HepG2 (cell line): Measurements from ENCODE around the gene CHAF1A. TPM values are rescaled to one million over a fixed set of nuclear protein-coding genes. Genes with fewer than 3 reads are reported as not detected.

Source experiments
- ATAC-seq: fragments of 200-7000 bp; cut with Tn5 transposase; 3 replicates; pipeline ENCODE4 v1.9.1; 2020; ENCODE audit warnings: mild to moderate bottlenecking, moderate library complexity
- BruUV-seq: library from RNA; stranded (reverse); fragments of 400-500 nt; replicated peaks from 2 replicates; lab custom pipeline; 2021; lab: Mats Ljungman, UMichigan
- CTCF ChIA-PET: fragments of 300-600 bp; formaldehyde crosslinking; extraction: SDS; loops from one replicate; lab custom pipeline; 2021; ENCODE audit warnings: low total read pairs, inconsistent platforms, low intra/inter-chr PET ratio; lab: Yijun Ruan, JAX
- POLR2A ChIA-PET: fragments of 350-600 bp; sonication (Branson Sonifier 250); formaldehyde crosslinking; loops from one replicate; lab custom pipeline; 2020; ENCODE audit warnings: antibody characterized with exemption, inconsistent platforms; lab: Yijun Ruan, JAX
- DNase-seq: peaks from one replicate; pipeline ENCODE4 v3.0.0-alpha.2; 2015; ENCODE audit warnings: low spot score
- FAIRE-seq: peaks from 3 replicates; lab custom pipeline; 2011; peaks lifted over from hg19 to GRCh38; lab: Jason Lieb, UNC
- H2AFZ ChIP-seq: one replicate; pipeline ENCODE4 v1.6.1; 2011; ENCODE audit warnings: low read length, inconsistent platforms
- H3K27ac ChIP-seq: fragments of 300-600 bp; 3 replicates; pipeline ENCODE4 v1.8.0; 2011; ENCODE audit warnings: mixed run types, mild to moderate bottlenecking, mixed read lengths, low read length, inconsistent platforms; ENCODE audit not compliant: insufficient read depth; ENCODE audit errors: extremely low read length
- H3K27me3 ChIP-seq, 2 experiments: fragments of 200-600 bp in 1 of 2; 2 replicates in 1 of 2; 3 replicates in 1 of 2; pipeline versions ENCODE4 v1.6.0 to v1.8.0; 2011; ENCODE audit warnings: low read length in 2 of 2, mild to moderate bottlenecking in 2 of 2, moderate library complexity in 2 of 2, inconsistent platforms in 1 of 2; ENCODE audit not compliant: insufficient read depth in 2 of 2, control insufficient read depth in 1 of 2
- H3K36me3 ChIP-seq, 2 experiments: fragments of 200-600 bp in 1 of 2; replicated peaks in 1 of 2; 2 replicates in 1 of 2; 3 replicates in 1 of 2; pipeline versions ENCODE4 v1.5.1 to v1.8.0; 2011; ENCODE audit warnings: low read length in 2 of 2, inconsistent platforms in 1 of 2; ENCODE audit not compliant: insufficient read depth in 2 of 2, control insufficient read depth in 1 of 2
- H3K4me1 ChIP-seq: 2 replicates; pipeline ENCODE4 v1.5.1; 2012; ENCODE audit warnings: low read length, inconsistent platforms; ENCODE audit not compliant: insufficient read depth
- H3K4me2 ChIP-seq: 2 replicates; pipeline ENCODE4 v1.6.0; 2011; ENCODE audit warnings: low read depth, low read length, inconsistent platforms
- H3K4me3 ChIP-seq, 3 experiments: fragments of 200-600 bp in 1 of 3; sonication (generic), shearing (Covaris generic) in 1 of 3; replicated peaks in 1 of 3; 2 replicates each; pipeline ENCODE4 v1.5.1; 2011 to 2016; ENCODE audit warnings: low read length in 3 of 3, inconsistent platforms in 2 of 3, low read depth in 2 of 3, mild to moderate bottlenecking in 2 of 3, control low read depth in 1 of 3, mixed read lengths in 1 of 3; ENCODE audit not compliant: insufficient read depth in 1 of 3
- H3K79me2 ChIP-seq: one replicate; pipeline ENCODE4 v1.6.1; 2011; ENCODE audit warnings: low read length, inconsistent platforms; ENCODE audit not compliant: insufficient read depth
- H3K9ac ChIP-seq: 2 replicates; pipeline ENCODE4 v1.6.0; 2011; ENCODE audit warnings: mild to moderate bottlenecking, low read depth, low read length, inconsistent platforms; ENCODE audit not compliant: insufficient read depth
- H3K9me3 ChIP-seq: 2 replicates; pipeline ENCODE4 v1.5.1; 2012; ENCODE audit warnings: mild to moderate bottlenecking, low read length
- H4K20me1 ChIP-seq: 2 replicates; pipeline ENCODE4 v1.6.0; 2011; ENCODE audit warnings: inconsistent platforms, mild to moderate bottlenecking, low read length, moderate library complexity; ENCODE audit not compliant: insufficient read depth
- AGO2 ChIP-seq: fragments of 200-400 bp; formaldehyde crosslinking; optimal IDR thresholded peaks from 2 replicates; pipeline ENCODE3; 2017; ENCODE audit warnings: mild to moderate bottlenecking, low read depth, low read length, moderate library complexity
- DDIT3 ChIP-seq: sonication (generic); formaldehyde crosslinking; IDR thresholded peaks from 2 replicates; pipeline ENCODE4 v1.4.0; 2020; ENCODE audit warnings: mild to moderate bottlenecking, missing genetic modification reagents
- ETS1 ChIP-seq: sonication (generic); formaldehyde crosslinking; IDR thresholded peaks from 2 replicates; pipeline ENCODE4 v1.4.0; 2020; ENCODE audit warnings: missing genetic modification reagents
- MAZ ChIP-seq, 2 experiments: sonication (generic) in 1 of 2; formaldehyde crosslinking in 1 of 2; IDR thresholded peaks; 2 replicates each; pipeline versions ENCODE4 v1.5.0 to v1.6.1; 2012 to 2020; ENCODE audit warnings: low read depth in 2 of 2, mild to moderate bottlenecking in 2 of 2, borderline replicate concordance in 1 of 2, improper control_type of control experiment in 1 of 2, low read length in 1 of 2, missing genetic modification reagents in 1 of 2, moderate library complexity in 1 of 2
- PHF21A ChIP-seq: sonication (generic); formaldehyde crosslinking; IDR thresholded peaks from 2 replicates; pipeline ENCODE4 v1.5.0; 2020; ENCODE audit warnings: mild to moderate bottlenecking, missing genetic modification reagents
- TEAD3 ChIP-seq: optimal IDR thresholded peaks from 2 replicates; pipeline ENCODE3; 2016; ENCODE audit warnings: borderline replicate concordance
- ZFY ChIP-seq: sonication (generic); formaldehyde crosslinking; IDR thresholded peaks from 2 replicates; pipeline ENCODE4 v1.4.0; 2020; ENCODE audit warnings: missing genetic modification reagents
- ZNF768 ChIP-seq: sonication (generic); formaldehyde crosslinking; IDR thresholded peaks from 2 replicates; pipeline ENCODE4 v1.4.0; 2020; ENCODE audit warnings: missing genetic modification reagents
- ZSCAN20 ChIP-seq: sonication (generic); formaldehyde crosslinking; IDR thresholded peaks from 2 replicates; pipeline ENCODE4 v1.4.0; 2020; ENCODE audit warnings: missing genetic modification reagents, mild to moderate bottlenecking, borderline replicate concordance
- WGBS: methylation state at CpG from one replicate; pipeline ENCODE4 v1.1.6; 2017; ENCODE audit warnings: low lambda C conversion rate; 5-methylcytosine and 5-hydroxymethylcytosine counted together
- in situ Hi-C: cut with HindIII; loops from 2 replicates; pipeline ENCODE4 v1.10.0; 2017; ENCODE audit warnings: low pct_unique_long_range_greater_than_20kb; ENCODE audit not compliant: extremely low pct_ligation_motif_present
- intact Hi-C: fragments of 100-400 bp; cut with micrococcal nuclease; formaldehyde crosslinking; loops from one replicate; pipeline ENCODE4 v1.10.0; 2022; ENCODE audit not compliant: unreplicated experiment
- polyA plus RNA-seq, 8 experiments: library from polyadenylated mRNA; depleted of rRNA in 3 of 8; stranded (reverse) in 7 of 8; unstranded in 1 of 8; fragments of >200 nt; fragmentation: Illumina TruSeq in 4 of 8; extraction: Trizol in 4 of 8; gene quantifications; 2 replicates each; pipeline versions ENCODE4 v1.2.1 to v1.2.3, GENCODE V29; 2011 to 2016; ENCODE audit warnings: low read depth in 4 of 8, missing spikeins in 1 of 8, mixed read lengths in 1 of 8; ENCODE audit not compliant: insufficient read depth in 1 of 8
- total RNA-seq, 5 experiments: library from RNA; depleted of rRNA; stranded (reverse); fragments of >200 nt; fragmentation: Illumina TruSeq; extraction: Trizol; gene quantifications; 2 replicates each; pipeline ENCODE4 v1.2.3, GENCODE V29; 2016; ENCODE audit warnings: low read depth in 1 of 5
- TF ChIP-seq, protein P1 (sequence below): IDR thresholded peaks from 2 replicates; pipeline ENCODE4 v1.6.1; 2016; ENCODE audit warnings: missing compliant biosample characterization, missing genetic modification reagents, borderline replicate concordance
- TF ChIP-seq, protein P2 (sequence below): sonication (generic); formaldehyde crosslinking; conservative IDR thresholded peaks from 2 replicates; pipeline ENCODE4 v1.4.0; 2020; ENCODE audit warnings: mild to moderate bottlenecking, missing genetic modification reagents, moderate library complexity

The CHAF1A gene
- total and polyA plus RNA-seq, 2 of the 13 experiments (the other 11 are each of a cell fraction or from before 2014, with no cell fraction given) = 11.0 to 34.8 TPM

DNA sequence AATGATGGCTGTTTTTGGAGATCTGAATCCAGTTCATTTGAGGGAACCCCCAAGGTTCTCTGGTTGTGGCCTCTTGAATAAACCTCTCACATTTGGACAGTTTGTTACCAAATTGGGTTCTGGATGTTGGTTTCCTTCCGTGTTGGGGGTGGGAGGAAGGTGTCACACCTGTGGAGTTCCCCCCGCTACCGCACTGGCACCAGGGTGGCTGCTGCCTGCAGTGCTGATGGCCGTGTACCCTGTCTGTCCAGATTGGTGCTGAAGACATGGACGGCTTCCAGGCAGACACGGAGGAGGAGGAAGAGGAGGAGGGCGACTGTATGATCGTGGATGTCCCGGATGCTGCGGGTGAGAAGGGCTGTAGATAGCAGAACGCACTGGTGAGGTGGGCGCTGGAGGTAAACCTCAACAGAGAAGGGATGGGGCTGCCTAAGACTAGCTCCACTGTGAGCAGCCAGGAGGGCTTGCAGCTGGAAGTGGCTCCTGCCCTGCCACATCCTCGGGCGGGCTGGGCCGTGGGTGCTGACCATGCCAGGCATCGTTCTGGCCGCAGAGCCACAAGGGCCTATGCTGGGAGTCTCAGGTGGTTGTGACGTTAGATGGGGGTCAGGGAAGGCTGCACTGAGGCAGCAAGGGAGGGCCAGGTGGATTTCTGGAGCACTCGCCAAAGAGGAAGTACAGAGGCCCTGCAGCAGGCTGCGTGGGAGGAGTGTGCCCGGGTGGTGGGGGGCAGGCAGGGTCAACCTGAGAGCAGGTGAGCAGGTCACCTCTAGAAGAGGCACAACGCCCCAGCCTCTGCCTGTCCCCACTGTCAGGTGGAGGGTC, 39.8 kb downstream of the CHAF1A start:
- FAIRE-seq (no peak), ATAC-seq (no peak), DNase-seq (no peak)
- ChIA-PET CTCF (no interaction called here), POLR2A (no interaction called here)
- peaks cover 9 to 38% of the 10 kb centered on the region in 2 experiments; a peak in 4 of 5 replicates for H3K36me3 ChIP-seq
- H3K9ac ChIP-seq = no peak overlapping the region
- intact Hi-C loops (no loop called here), in situ Hi-C loops (no loop called here)
- H3K4me1 ChIP-seq = no peaks in the 10 kb centered on the region
- no peak overlapping the region for H3K4me2 ChIP-seq
- WGBS = 93% methylated on average over 21 of the region's 22 CpGs
- peak; percentile 68 for TF ChIP-seq AGO2
- no peak for TF ChIP-seq ZFY (CRISPR knock-in tag)
- peak; percentile 24; the same call in 1 of the 2 replicates for TF ChIP-seq ZNF768
- H3K9me3 ChIP-seq = no peaks in the 10 kb centered on the region
- H3K27me3 ChIP-seq = no peaks in the 10 kb centered on the region
- no TSS peak for BruUV-seq
- H4K20me1 ChIP-seq = no peaks in the 10 kb centered on the region
- no peak overlapping the region for H3K4me3 ChIP-seq
- H2AFZ ChIP-seq = no peak overlapping the region
- H3K79me2 ChIP-seq = no peaks in the 10 kb centered on the region
- no peak overlapping the region for H3K27ac ChIP-seq

- BruUV-seq = no TSS peak
- Histone ChIP-seq H3K36me3 (peaks cover 15 to 41% of the 10 kb centered on the region in 2 experiments; a peak in 4 of 5 replicates), H4K20me1 (no peaks in the 10 kb centered on the region), H3K4me1 (no peaks in the 10 kb centered on the region), H3K9me3 (no peaks in the 10 kb centered on the region), H2AFZ (no peak overlapping the region), H3K9ac (no peak overlapping the region), H3K79me2 (no peaks in the 10 kb centered on the region), H3K27ac (no peak overlapping the region), H3K4me2 (no peak overlapping the region), H3K27me3 (no peaks in the 10 kb centered on the region), H3K4me3 (no peak overlapping the region)
- ATAC-seq (no peak), DNase-seq (no peak), FAIRE-seq (no peak)
- intact Hi-C loops = no loop called here
- ChIA-PET POLR2A (no interaction called here), CTCF (no interaction called here)
- in situ Hi-C loops = no loop called here
- 96% methylated on average over 5 of the region's 10 CpGs for WGBS
- TF ChIP-seq PHF21A (CRISPR knock-in tag) (no peak), ETS1 (no peak), ZSCAN20 (CRISPR knock-in tag) (no peak), DDIT3 (CRISPR knock-in tag) (no peak), TEAD3 (CRISPR knock-in tag) (no peak), MAZ (IDR thresholded peaks at IDR 0.05; ENCODE audit: borderline replicate concordance, low read depth, low read length) (no peak), MAZ (CRISPR knock-in tag; IDR thresholded peaks at IDR 0.05; ENCODE audit: low read depth) (no peak)
- TF ChIP-seq, protein P1, sequence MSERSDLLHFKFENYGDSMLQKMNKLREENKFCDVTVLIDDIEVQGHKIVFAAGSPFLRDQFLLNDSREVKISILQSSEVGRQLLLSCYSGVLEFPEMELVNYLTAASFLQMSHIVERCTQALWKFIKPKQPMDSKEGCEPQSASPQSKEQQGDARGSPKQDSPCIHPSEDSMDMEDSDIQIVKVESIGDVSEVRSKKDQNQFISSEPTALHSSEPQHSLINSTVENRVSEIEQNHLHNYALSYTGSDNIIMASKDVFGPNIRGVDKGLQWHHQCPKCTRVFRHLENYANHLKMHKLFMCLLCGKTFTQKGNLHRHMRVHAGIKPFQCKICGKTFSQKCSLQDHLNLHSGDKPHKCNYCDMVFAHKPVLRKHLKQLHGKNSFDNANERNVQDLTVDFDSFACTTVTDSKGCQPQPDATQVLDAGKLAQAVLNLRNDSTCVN (CRISPR knock-in tag) = no peak
- TF ChIP-seq, protein P2, sequence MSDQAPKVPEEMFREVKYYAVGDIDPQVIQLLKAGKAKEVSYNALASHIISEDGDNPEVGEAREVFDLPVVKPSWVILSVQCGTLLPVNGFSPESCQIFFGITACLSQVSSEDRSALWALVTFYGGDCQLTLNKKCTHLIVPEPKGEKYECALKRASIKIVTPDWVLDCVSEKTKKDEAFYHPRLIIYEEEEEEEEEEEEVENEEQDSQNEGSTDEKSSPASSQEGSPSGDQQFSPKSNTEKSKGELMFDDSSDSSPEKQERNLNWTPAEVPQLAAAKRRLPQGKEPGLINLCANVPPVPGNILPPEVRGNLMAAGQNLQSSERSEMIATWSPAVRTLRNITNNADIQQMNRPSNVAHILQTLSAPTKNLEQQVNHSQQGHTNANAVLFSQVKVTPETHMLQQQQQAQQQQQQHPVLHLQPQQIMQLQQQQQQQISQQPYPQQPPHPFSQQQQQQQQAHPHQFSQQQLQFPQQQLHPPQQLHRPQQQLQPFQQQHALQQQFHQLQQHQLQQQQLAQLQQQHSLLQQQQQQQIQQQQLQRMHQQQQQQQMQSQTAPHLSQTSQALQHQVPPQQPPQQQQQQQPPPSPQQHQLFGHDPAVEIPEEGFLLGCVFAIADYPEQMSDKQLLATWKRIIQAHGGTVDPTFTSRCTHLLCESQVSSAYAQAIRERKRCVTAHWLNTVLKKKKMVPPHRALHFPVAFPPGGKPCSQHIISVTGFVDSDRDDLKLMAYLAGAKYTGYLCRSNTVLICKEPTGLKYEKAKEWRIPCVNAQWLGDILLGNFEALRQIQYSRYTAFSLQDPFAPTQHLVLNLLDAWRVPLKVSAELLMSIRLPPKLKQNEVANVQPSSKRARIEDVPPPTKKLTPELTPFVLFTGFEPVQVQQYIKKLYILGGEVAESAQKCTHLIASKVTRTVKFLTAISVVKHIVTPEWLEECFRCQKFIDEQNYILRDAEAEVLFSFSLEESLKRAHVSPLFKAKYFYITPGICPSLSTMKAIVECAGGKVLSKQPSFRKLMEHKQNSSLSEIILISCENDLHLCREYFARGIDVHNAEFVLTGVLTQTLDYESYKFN (CRISPR knock-in tag) = no peak
These were observed 40.3 kb downstream of the CHAF1A start for GRCh38 chr19:4442819-4443146.
